Measurements from ENCODE around the gene C19orf25.
"Not testable (repeated sequence)": the region's sequence is repeated elsewhere in the genome, so short reads cannot be mapped to it uniquely, and the experiment has no call there.

C19orf25 gene

GRCh38 chr19:1449467-1450442 is 29.3 kb downstream of the C19orf25 start, which contains the start of gene APC2:
TSS of gene APC2 (plus strand) at chr19:1450121. CDS start at chr19:1453002, 2,881 bp downstream.
- DNase-seq (ENCODE audit: low read depth): no peak

- DNase-seq (ENCODE audit: low read depth): no peak
Observed at GRCh38 chr19:1447944-1448343, 31.1 kb downstream of the C19orf25 start.

GRCh38 chr19:1447504-1447903 is 31.5 kb downstream of the C19orf25 start:
- no peak for DNase-seq (ENCODE audit: low read depth)

GRCh38 chr19:1446713-1447481 is 32.1 kb downstream of the C19orf25 start:
- DNase-seq (ENCODE audit: low read depth): no peak

GRCh38 chr19:1445932-1446712 is 32.9 kb downstream of the C19orf25 start:
- DNase-seq (ENCODE audit: low read depth): no peak

- DNase-seq (ENCODE audit: low read depth): peak; percentile 68
Observed at GRCh38 chr19:1445185-1445931, 33.7 kb downstream of the C19orf25 start.

- no peak for DNase-seq (ENCODE audit: low read depth)
Observed at GRCh38 chr19:1441677-1442438, 37.2 kb downstream of the C19orf25 start.

- no peak for DNase-seq (ENCODE audit: low read depth)
Observed at GRCh38 chr19:1441022-1441426, 38.0 kb downstream of the C19orf25 start.

GRCh38 chr19:1440418-1440801 is 38.6 kb downstream of the C19orf25 start:
- DNase-seq (ENCODE audit: low read depth): no peak

- DNase-seq (ENCODE audit: low read depth): not testable (repeated sequence)
Observed at GRCh38 chr19:1439525-1440417, 39.2 kb downstream of the C19orf25 start.

- no peak for DNase-seq (ENCODE audit: low read depth)
Observed at GRCh38 chr19:1438933-1439354, 40.1 kb downstream of the C19orf25 start.

GRCh38 chr19:1438035-1438932 is 40.7 kb downstream of the C19orf25 start, which contains the start of gene RPS15:
TSS of gene RPS15 (plus strand) at chr19:1438396. CDS start at chr19:1438426, 30 bp downstream.
- peak; percentile 92 for DNase-seq (ENCODE audit: low read depth)

GRCh38 chr19:1437609-1438008 is 41.4 kb downstream of the C19orf25 start:
- no peak for DNase-seq (ENCODE audit: low read depth)

GRCh38 chr19:1435378-1435989 is 43.5 kb downstream of the C19orf25 start:
- DNase-seq (ENCODE audit: low read depth): no peak

GRCh38 chr19:1434577-1435060 is 44.4 kb downstream of the C19orf25 start:
- DNase-seq (ENCODE audit: low read depth): no peak

GRCh38 chr19:1434040-1434366 is 45.0 kb downstream of the C19orf25 start:
- DNase-seq (ENCODE audit: low read depth): no peak

- DNase-seq (ENCODE audit: low read depth): no peak
Observed at GRCh38 chr19:1433119-1434039, 45.6 kb downstream of the C19orf25 start.
